MCF 10A (cell line): ENCODE results near the gene KIRREL3. TPM values are rescaled to one million over a fixed set of nuclear protein-coding genes. Genes with fewer than 3 reads are reported as not detected.

Experiments
- BruUV-seq: library from RNA; stranded (reverse); fragments of 400-500 nt; replicated peaks from 2 replicates; lab custom pipeline; 2021; lab: Mats Ljungman, UMichigan
- CTCF ChIA-PET: fragments of 300-600 bp; sonication (Branson Sonifier 250); formaldehyde crosslinking; extraction: SDS; loops from one replicate; lab custom pipeline; 2021; ENCODE audit warnings: antibody characterized with exemption, inconsistent platforms; lab: Yijun Ruan, JAX
- POLR2A ChIA-PET: fragments of 300-600, 350-650 bp; sonication (Branson Sonifier 250); formaldehyde crosslinking; extraction: SDS; loops from one replicate; lab custom pipeline; 2020; ENCODE audit warnings: antibody characterized with exemption, inconsistent platforms; lab: Yijun Ruan, JAX
- DNase-seq: peaks from one replicate; pipeline ENCODE4 v3.0.0-alpha.2; 2018; ENCODE audit not compliant: unreplicated experiment
- H3K27ac Mint-ChIP-seq: one replicate; pipeline ENCODE4 v1.8.0; 2022; ENCODE audit warnings: mild to moderate bottlenecking, low read depth, mixed read lengths; ENCODE audit not compliant: unreplicated experiment
- H3K27me3 Mint-ChIP-seq: one replicate; pipeline ENCODE4 v1.8.0; 2022; ENCODE audit warnings: mixed read lengths; ENCODE audit not compliant: insufficient read depth, unreplicated experiment
- H3K36me3 Mint-ChIP-seq: one replicate; pipeline ENCODE4 v1.8.0; 2022; ENCODE audit warnings: mild to moderate bottlenecking, moderate library complexity, mixed read lengths; ENCODE audit not compliant: insufficient read depth, unreplicated experiment
- H3K4me1 Mint-ChIP-seq: one replicate; pipeline ENCODE4 v1.8.0; 2022; ENCODE audit warnings: mixed read lengths; ENCODE audit not compliant: insufficient read depth, unreplicated experiment
- H3K4me3 Mint-ChIP-seq: one replicate; pipeline ENCODE4 v1.8.0; 2022; ENCODE audit warnings: mild to moderate bottlenecking, moderate library complexity, mixed read lengths; ENCODE audit not compliant: unreplicated experiment
- H3K9me3 Mint-ChIP-seq: one replicate; pipeline ENCODE4 v1.8.0; 2022; ENCODE audit warnings: mixed read lengths; ENCODE audit not compliant: unreplicated experiment
- intact Hi-C: fragments of 100-400 bp; cut with micrococcal nuclease; formaldehyde crosslinking; loops from 2 replicates; pipeline ENCODE4 v1.14.1; 2022
- total RNA-seq: library from RNA; stranded (reverse); gene quantifications from 2 replicates; pipeline ENCODE4 v1.2.3, GENCODE V29; 2022
- TF ChIP-seq, protein P1 (sequence below): fragments of 200-600 bp; IDR thresholded peaks from one replicate; pipeline ENCODE4 v1.8.0; 2022; ENCODE audit warnings: antibody characterized with exemption, mild to moderate bottlenecking; ENCODE audit not compliant: unreplicated experiment

Gene KIRREL3
- total RNA-seq, 1 experiment from 2014 or later, result not detected

GRCh38 chr11:126611438-126611837 is 389.1 kb downstream of the KIRREL3 start:
- DNase-seq, result no peak
- POLR2A ChIA-PET, result interaction anchor here (0.7 kb wide), 1 partner anchor 407 kb away, joined by 3 read pairs; no protein-coding TSS in a partner anchor
- intact Hi-C loops, result no loop called here
- H3K4me1 Mint-ChIP-seq, result peaks cover 5% of the 10 kb centered on the region
- no peak overlapping the region for H3K27ac Mint-ChIP-seq
- TF ChIP-seq, protein P1, sequence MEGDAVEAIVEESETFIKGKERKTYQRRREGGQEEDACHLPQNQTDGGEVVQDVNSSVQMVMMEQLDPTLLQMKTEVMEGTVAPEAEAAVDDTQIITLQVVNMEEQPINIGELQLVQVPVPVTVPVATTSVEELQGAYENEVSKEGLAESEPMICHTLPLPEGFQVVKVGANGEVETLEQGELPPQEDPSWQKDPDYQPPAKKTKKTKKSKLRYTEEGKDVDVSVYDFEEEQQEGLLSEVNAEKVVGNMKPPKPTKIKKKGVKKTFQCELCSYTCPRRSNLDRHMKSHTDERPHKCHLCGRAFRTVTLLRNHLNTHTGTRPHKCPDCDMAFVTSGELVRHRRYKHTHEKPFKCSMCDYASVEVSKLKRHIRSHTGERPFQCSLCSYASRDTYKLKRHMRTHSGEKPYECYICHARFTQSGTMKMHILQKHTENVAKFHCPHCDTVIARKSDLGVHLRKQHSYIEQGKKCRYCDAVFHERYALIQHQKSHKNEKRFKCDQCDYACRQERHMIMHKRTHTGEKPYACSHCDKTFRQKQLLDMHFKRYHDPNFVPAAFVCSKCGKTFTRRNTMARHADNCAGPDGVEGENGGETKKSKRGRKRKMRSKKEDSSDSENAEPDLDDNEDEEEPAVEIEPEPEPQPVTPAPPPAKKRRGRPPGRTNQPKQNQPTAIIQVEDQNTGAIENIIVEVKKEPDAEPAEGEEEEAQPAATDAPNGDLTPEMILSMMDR, result no peak
- no peaks in the 10 kb centered on the region for H3K36me3 Mint-ChIP-seq
- H3K4me3 Mint-ChIP-seq, result no peak overlapping the region
- no TSS peak for BruUV-seq
- CTCF ChIA-PET, result interaction anchor here (1.2 kb wide), 1 partner anchor 379 kb away, joined by 4 read pairs; no protein-coding TSS in a partner anchor
- peaks cover 60% of the 10 kb centered on the region for H3K27me3 Mint-ChIP-seq
- no peaks in the 10 kb centered on the region for H3K9me3 Mint-ChIP-seq

DNA sequence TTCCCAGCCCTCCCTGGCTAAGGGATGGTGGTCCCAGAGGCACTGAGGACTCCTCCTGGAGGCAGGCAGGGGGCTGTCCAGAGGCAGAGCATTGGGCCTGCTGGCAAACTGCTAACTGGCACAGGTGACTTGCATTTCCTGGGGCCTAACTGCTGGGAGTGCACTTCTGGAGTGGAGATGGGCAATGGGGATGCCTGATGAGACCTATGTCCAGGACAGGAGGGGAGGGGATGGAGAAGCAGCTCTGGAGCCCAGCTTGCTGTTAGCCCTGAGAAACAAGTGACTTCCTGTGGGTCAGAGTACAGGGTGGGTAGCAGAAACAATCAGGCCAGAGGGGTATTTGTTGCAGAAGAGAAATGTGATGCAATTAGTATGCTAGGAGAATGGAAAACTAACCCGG is 391.9 kb downstream of the KIRREL3 start:
- CTCF ChIA-PET, result interaction anchor here (0.6 to 7.4 kb wide), 18 partner anchors 15 to 877 kb away, joined by 3 to 116 read pairs (median 7); no protein-coding TSS in a partner anchor

GRCh38 chr11:126607776-126608541 is 392.6 kb downstream of the KIRREL3 start:
- no TSS peak for BruUV-seq
- intact Hi-C loops, result loop anchor here (1.0 to 10.0 kb wide), 4 partner anchors 67 to 382 kb away; no protein-coding TSS in a partner anchor
- Mint-ChIP-seq H3K4me3 (no peak overlapping the region), H3K27ac (no peak overlapping the region), H3K36me3 (no peaks in the 10 kb centered on the region), H3K9me3 (no peaks in the 10 kb centered on the region), H3K4me1 (peaks cover 5% of the 10 kb centered on the region), H3K27me3 (peaks cover 41% of the 10 kb centered on the region)
- no peak for DNase-seq
- CTCF ChIA-PET, result interaction anchor here (0.5 to 7.4 kb wide), 46 partner anchors 9 to 951 kb away, joined by 3 to 116 read pairs (median 4); no protein-coding TSS in a partner anchor
- POLR2A ChIA-PET, result interaction anchor here (1.0 kb wide), 1 partner anchor 382 kb away, joined by 4 read pairs; no protein-coding TSS in a partner anchor
- TF ChIP-seq, protein P1, result no peak

More for the DNA sequence above, 391.9 kb downstream of the KIRREL3 start:
- TF ChIP-seq, protein P1, result no peak
- peaks cover 5% of the 10 kb centered on the region for H3K4me1 Mint-ChIP-seq
- H3K27me3 Mint-ChIP-seq, result peaks cover 45% of the 10 kb centered on the region
- no peaks in the 10 kb centered on the region for H3K36me3 Mint-ChIP-seq
- H3K4me3 Mint-ChIP-seq, result no peak overlapping the region
- POLR2A ChIA-PET, result no interaction called here
- H3K9me3 Mint-ChIP-seq, result no peaks in the 10 kb centered on the region
- H3K27ac Mint-ChIP-seq, result no peak overlapping the region
- no TSS peak for BruUV-seq
- intact Hi-C loops, result loop anchor here (10.0 kb wide), 2 partner anchors 66 to 164 kb away; no protein-coding TSS in a partner anchor
- no peak for DNase-seq

- H3K27me3 Mint-ChIP-seq, result peaks cover 37% of the 10 kb centered on the region
- no peaks in the 10 kb centered on the region for H3K9me3 Mint-ChIP-seq
- ChIA-PET CTCF (interaction anchor here (0.6 to 7.4 kb wide), 52 partner anchors 8 to 952 kb away, joined by 3 to 116 read pairs (median 4); no protein-coding TSS in a partner anchor), POLR2A (interaction anchor here (1.0 kb wide), 1 partner anchor 383 kb away, joined by 4 read pairs; no protein-coding TSS in a partner anchor)
- no peaks in the 10 kb centered on the region for H3K36me3 Mint-ChIP-seq
- TF ChIP-seq, protein P1, result peak; percentile 93
- peaks cover 5% of the 10 kb centered on the region for H3K4me1 Mint-ChIP-seq
- peak overlapping the region; percentile 5 for H3K4me3 Mint-ChIP-seq
- intact Hi-C loops, result loop anchor here (1.0 to 10.0 kb wide), 4 partner anchors 67 to 383 kb away; no protein-coding TSS in a partner anchor
- no peak overlapping the region for H3K27ac Mint-ChIP-seq
- no TSS peak for BruUV-seq
- peak; percentile 65 for DNase-seq
Measured at GRCh38 chr11:126607374-126607773, 393.2 kb downstream of the KIRREL3 start.
